SK-N-MC (cell line): ENCODE measurements around the gene CLDN6.

Source experiments
- EZH2 ChIP-seq: fragments of 200-600 bp; sonication (generic); IDR thresholded peaks from one replicate; pipeline ENCODE4 v1.6.1; 2017; ENCODE audit warnings: antibody characterized with exemption
- POLR2AphosphoS5 ChIP-seq: IDR thresholded peaks from 2 replicates; pipeline ENCODE4 v1.6.1; 2012; ENCODE audit warnings: mild to moderate bottlenecking, low read depth, low read length, borderline replicate concordance

- TF ChIP-seq EZH2 (no peak), POLR2AphosphoS5 (peak; percentile 1; the same call in 1 of the 2 replicates)
These were observed 44.2 kb downstream of the CLDN6 start for GRCh38 chr16:2973605-2974318.
